GM19025 (cell line): Measurements from ENCODE around the gene SMARCAL1.
"Not testable (repeated sequence)": the region's sequence is repeated elsewhere in the genome, so short reads cannot be mapped to it uniquely, and the experiment has no call there.

ENCODE experiments used
- ATAC-seq: cut with Tn5 transposase; IDR thresholded peaks from one replicate; pipeline ENCODE4 v1.9.1; 2021; ENCODE audit warnings: mild to moderate bottlenecking, low read depth, moderate library complexity; ENCODE audit not compliant: unreplicated experiment

SMARCAL1 gene

GRCh38 chr2:216498379-216499352 lies 86.4 kb downstream of the SMARCAL1 start, which contains the start of gene RPL37A:
Gene RPL37A (plus strand): TSS chr2:216498844. CDS start chr2:216498875, 31 bp downstream.
- peak; percentile 93 for ATAC-seq

DNA sequence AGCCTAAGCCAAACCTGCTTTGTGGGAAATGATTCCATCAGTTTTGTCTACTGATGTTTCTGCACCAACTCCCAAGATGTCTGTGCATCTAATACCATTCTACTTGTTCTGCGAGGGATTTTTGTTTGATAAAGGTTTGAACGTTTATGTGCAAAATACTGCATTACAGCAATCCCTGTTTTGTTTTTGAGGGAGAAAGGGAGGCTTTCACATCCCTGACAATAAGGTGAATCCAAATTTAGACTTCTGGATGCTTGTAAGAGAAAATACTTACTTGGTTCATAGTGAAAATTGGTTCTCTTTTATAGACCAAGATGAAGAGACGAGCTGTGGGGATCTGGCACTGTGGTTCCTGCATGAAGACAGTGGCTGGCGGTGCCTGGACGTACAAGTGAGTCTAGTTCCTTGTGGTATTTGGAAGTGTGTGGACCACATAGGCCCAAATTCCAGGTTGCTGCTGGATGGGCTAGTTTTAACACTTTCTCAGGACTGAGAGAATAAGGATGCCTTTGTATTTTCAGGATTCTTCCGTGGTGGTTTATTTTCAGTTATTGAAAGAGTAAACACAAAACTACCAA lies 87.4 kb downstream of the SMARCAL1 start:
- ATAC-seq: no peak

DNA sequence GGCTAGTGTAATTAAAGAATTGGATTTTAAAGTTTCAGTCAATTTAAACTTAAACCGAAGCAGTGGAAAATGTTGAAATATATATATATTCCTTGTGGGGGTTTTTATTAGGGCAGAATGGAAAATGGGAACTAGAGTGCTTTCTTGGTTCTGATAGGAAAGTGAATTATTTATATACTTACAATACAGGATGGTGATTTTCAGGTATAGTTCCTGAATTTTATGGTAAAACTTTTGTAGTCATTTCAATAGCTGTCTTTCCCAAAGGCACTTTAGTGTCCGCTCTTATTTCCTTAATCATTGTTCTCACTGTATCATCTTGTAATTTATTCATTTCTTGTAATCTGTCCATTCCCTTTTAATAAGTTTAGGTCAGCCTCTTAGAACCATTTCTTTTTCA lies 88.3 kb downstream of the SMARCAL1 start:
- ATAC-seq: no peak

GRCh38 chr2:216501854-216502253 lies 89.6 kb downstream of the SMARCAL1 start:
- no peak for ATAC-seq

- no peak for ATAC-seq
Observed at GRCh38 chr2:216502381-216503158, 90.3 kb downstream of the SMARCAL1 start.

GRCh38 chr2:216503159-216503629 lies 90.9 kb downstream of the SMARCAL1 start:
- ATAC-seq: no peak

- ATAC-seq: no peak
Observed at GRCh38 chr2:216503697-216504375, 91.6 kb downstream of the SMARCAL1 start.

- ATAC-seq: no peak
Observed at GRCh38 chr2:216504376-216504762, 92.1 kb downstream of the SMARCAL1 start.

GRCh38 chr2:216505133-216506106 lies 93.1 kb downstream of the SMARCAL1 start:
- no peak for ATAC-seq

- ATAC-seq: no peak
Observed at GRCh38 chr2:216507220-216508160, 95.2 kb downstream of the SMARCAL1 start.

DNA sequence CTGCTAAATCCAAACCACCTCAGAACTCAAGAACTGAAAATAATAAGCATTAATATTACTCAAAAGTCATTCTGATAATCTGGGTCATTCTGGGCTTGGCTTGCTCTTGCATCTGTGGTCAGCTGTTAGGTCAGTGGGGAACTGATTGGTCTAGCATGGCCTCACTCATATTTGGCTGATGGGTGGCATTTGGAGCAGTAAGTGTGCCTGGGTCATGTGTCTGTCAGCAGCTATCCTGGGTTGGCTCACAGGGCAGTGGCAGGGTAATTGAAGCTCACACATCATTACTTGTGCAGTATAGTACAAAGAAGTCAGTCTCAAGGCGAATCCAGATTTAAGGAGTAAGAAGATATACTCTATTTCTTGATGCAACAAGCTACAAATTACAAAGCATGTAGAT lies 95.9 kb downstream of the SMARCAL1 start:
- no peak for ATAC-seq

GRCh38 chr2:216516730-216517350 lies 104.6 kb downstream of the SMARCAL1 start:
- ATAC-seq: no peak

DNA sequence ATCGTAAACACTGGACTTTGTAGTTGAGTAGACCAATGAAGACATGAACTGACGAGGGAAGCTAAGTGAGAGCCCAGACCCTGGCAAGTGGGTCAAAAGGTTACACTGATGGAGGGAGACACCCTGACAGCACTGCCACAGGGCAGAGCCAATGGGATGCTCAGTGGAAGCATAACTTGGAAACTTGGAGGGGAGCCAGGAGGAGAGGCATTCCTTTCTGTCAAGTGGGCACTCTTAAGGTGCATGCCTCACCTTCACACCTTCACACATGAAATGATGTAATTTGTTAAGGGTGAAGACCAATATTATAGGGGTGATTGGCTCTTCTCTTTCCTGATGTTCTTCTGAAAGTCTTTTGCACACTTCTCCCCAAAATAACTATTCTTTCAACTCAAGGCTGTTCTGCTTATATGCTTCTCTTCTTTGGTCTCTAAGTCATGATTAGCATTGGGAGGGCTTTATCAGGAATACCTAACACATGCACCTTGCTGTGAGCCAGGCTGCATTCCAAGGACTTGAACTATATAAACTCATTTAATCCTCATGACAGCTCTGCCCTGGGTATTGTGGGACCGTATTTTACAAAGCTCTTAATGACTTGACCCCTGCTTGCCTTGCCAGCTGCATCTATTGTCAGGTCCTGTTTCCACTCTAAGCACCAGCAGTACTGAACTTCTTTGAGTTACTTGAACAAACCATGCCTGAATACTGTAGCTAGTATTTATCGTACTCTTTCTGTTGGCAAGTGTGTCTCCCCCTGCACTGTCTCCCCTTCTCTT lies 105.4 kb downstream of the SMARCAL1 start:
- ATAC-seq: no peak

DNA sequence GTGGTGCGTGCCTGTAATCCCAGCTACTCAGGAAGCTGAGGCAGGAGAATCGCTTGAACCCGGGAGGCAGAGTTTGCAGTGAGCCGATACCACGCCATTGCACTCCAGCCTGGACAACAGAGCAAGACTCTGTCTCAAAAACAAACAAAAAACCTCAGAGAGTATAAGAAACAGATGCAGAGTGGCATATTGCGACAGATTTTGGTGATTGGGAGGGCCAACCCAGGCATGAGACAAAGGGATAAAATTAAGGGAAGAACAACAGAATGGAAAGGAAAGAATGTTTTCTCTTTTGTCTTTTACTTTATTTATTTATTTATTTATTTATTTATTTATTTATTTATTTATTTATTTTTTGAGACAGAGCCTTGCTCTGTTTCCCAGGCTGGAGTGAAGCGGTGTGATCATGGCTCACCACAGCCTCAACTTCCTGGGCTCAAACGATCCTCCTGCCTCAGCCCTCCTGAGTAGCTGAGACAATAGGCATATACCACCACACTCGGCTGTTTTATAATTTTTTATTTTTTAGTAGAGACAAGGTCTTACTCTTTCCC lies 106.4 kb downstream of the SMARCAL1 start:
- ATAC-seq: not testable (repeated sequence)

GRCh38 chr2:216519154-216519762 lies 107.0 kb downstream of the SMARCAL1 start:
- ATAC-seq: no peak

DNA sequence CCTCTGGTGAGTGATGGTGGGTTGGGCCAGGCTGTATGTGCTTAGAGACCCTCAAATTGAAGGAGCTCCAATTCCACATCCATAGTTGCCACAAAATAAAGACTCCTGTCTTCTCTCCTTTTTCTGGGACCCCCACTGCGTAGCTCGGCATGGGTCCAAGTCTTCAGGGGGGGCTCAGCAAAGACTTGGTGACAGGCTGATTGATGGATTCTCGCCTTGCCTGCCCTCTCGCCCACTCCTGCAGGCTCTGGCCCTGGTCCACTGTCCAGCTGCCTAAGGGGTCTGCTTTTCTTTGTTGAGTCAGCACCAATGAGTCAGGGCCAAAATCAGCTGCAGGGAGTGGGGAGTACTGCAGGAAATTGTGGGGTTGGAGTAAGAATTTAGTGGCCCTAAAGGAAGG lies 107.8 kb downstream of the SMARCAL1 start:
- ATAC-seq: no peak
